GM12878 (cell line): ENCODE measurements around the gene PRKCB. TPM values are rescaled to one million over a fixed set of nuclear protein-coding genes. Genes with fewer than 3 reads are reported as not detected.

ENCODE experiments used
- ATAC-seq: fragments of 200-7000 bp; cut with Tn5 transposase; 3 replicates; pipeline ENCODE4 v1.9.1; 2020; ENCODE audit warnings: mild to moderate bottlenecking, moderate library complexity
- BruUV-seq: library from RNA; stranded (reverse); fragments of 400-500 nt; replicated peaks from 2 replicates; lab custom pipeline; 2021; lab: Mats Ljungman, UMichigan
- CTCF ChIA-PET: fragments of 300-600 bp; sonication (Branson Sonifier 250); formaldehyde crosslinking; extraction: SDS; loops from one replicate; lab custom pipeline; 2021; ENCODE audit warnings: inconsistent platforms; lab: Yijun Ruan, JAX
- POLR2A ChIA-PET: fragments of 350-600 bp; formaldehyde crosslinking; extraction: SDS; loops from one replicate; lab custom pipeline; 2021; ENCODE audit warnings: inconsistent platforms; lab: Charles Lee
- RAD21 ChIA-PET: fragments of 300-600 bp; sonication (Branson Sonifier 250); formaldehyde crosslinking; loops from one replicate; lab custom pipeline; 2023; ENCODE audit warnings: antibody characterized with exemption; ENCODE audit not compliant: unreplicated experiment; lab: Charles Lee
- SMC1A ChIA-PET: fragments of 300-600 bp; sonication (Branson Sonifier 250); formaldehyde crosslinking; loops from one replicate; lab custom pipeline; 2023; ENCODE audit not compliant: unreplicated experiment, uncharacterized antibody; lab: Charles Lee
- DNase-seq: peaks from one replicate; pipeline ENCODE4 v3.0.0-alpha.2; 2011; ENCODE audit warnings: low read depth, low spot score
- FAIRE-seq: peaks from 3 replicates; lab custom pipeline; 2011; peaks lifted over from hg19 to GRCh38; lab: Jason Lieb, UNC
- H2AFZ ChIP-seq: 2 replicates; pipeline ENCODE4 v1.6.0; 2011; ENCODE audit warnings: low read depth, low read length, control low read depth; ENCODE audit not compliant: control insufficient read depth
- H3K27ac ChIP-seq: 2 replicates; pipeline ENCODE4 v1.5.1; 2011; ENCODE audit warnings: control low read depth; ENCODE audit not compliant: control insufficient read depth, insufficient read depth
- H3K27me3 ChIP-seq, 2 experiments: replicated peaks in 1 of 2; 2 replicates each; pipeline versions ENCODE4 v1.6.0 to v1.6.1; 2011; ENCODE audit warnings: low read length in 1 of 2; ENCODE audit not compliant: control insufficient read depth in 2 of 2, insufficient read depth in 2 of 2
- H3K36me3 ChIP-seq, 2 experiments: 2 replicates each; pipeline ENCODE4 v1.5.1; 2011; ENCODE audit warnings: low read length in 1 of 2; ENCODE audit not compliant: control insufficient read depth in 2 of 2, insufficient read depth in 2 of 2
- H3K4me1 ChIP-seq: 2 replicates; pipeline ENCODE4 v1.6.1; 2011; ENCODE audit warnings: mild to moderate bottlenecking, low read length, moderate library complexity, mixed read lengths; ENCODE audit not compliant: control insufficient read depth, insufficient read depth
- H3K4me2 ChIP-seq: 2 replicates; pipeline ENCODE4 v1.6.0; 2011; ENCODE audit warnings: control low read depth; ENCODE audit not compliant: control insufficient read depth, insufficient read depth
- H3K4me3 ChIP-seq: fragments of 200-600 bp; sonication (generic); 2 replicates; pipeline ENCODE4 v1.5.1; 2016
- H3K79me2 ChIP-seq: 2 replicates; pipeline ENCODE4 v1.6.0; 2011; ENCODE audit warnings: low read length; ENCODE audit not compliant: control insufficient read depth, insufficient read depth
- H3K9ac ChIP-seq: 2 replicates; pipeline ENCODE4 v1.8.0; 2011; ENCODE audit warnings: low read length, control low read depth, mixed read lengths; ENCODE audit not compliant: control insufficient read depth, insufficient read depth
- H3K9me3 ChIP-seq: replicated peaks from 3 replicates; pipeline ENCODE4 v1.5.1; 2011; ENCODE audit warnings: mild to moderate bottlenecking, low read length; ENCODE audit not compliant: control insufficient read depth, insufficient read depth
- H4K20me1 ChIP-seq: 2 replicates; pipeline ENCODE4 v1.6.0; 2011; ENCODE audit not compliant: control insufficient read depth, insufficient read depth
- FOS ChIP-seq: IDR thresholded peaks from 3 replicates; pipeline ENCODE4 v1.6.1; 2011; ENCODE audit warnings: borderline replicate concordance; ENCODE audit not compliant: insufficient read length; ENCODE audit errors: extremely low read depth
- HDAC6 ChIP-seq: fragments of 200-600 bp; sonication (generic); IDR thresholded peaks from one replicate; pipeline ENCODE4 v1.8.0; 2017; ENCODE audit warnings: antibody characterized with exemption; ENCODE audit not compliant: unreplicated experiment
- PAX5 ChIP-seq: IDR thresholded peaks from 2 replicates; pipeline ENCODE4 v1.6.1; 2011; ENCODE audit warnings: low read depth, low read length, borderline replicate concordance
- POLR2A ChIP-seq: IDR thresholded peaks from 2 replicates; pipeline ENCODE4 v1.6.1; 2011; ENCODE audit warnings: low read depth, mild to moderate bottlenecking, low read length
- RAD51 ChIP-seq: fragments of 450-650 bp; IDR thresholded peaks from 2 replicates; pipeline ENCODE4 v1.6.1; 2016; ENCODE audit warnings: moderate library complexity, mild to moderate bottlenecking, inconsistent platforms
- RELA ChIP-seq: fragments of 450-650 bp; IDR thresholded peaks from 2 replicates; pipeline ENCODE4 v1.8.0; 2014; ENCODE audit warnings: borderline replicate concordance; ENCODE audit not compliant: partially characterized antibody
- SIN3A ChIP-seq: IDR thresholded peaks from 2 replicates; pipeline ENCODE4 v1.6.1; 2012; ENCODE audit warnings: low read depth, low read length, improper control_type of control experiment
- SRF ChIP-seq, 2 experiments: IDR thresholded peaks; 2 replicates each; pipeline ENCODE4 v1.6.1; 2011; ENCODE audit warnings: low read depth in 2 of 2, low read length in 2 of 2, mild to moderate bottlenecking in 1 of 2, moderate library complexity in 1 of 2
- TBL1XR1 ChIP-seq: IDR thresholded peaks from 2 replicates; pipeline ENCODE4 v1.6.1; 2012; ENCODE audit warnings: low read depth, low read length, improper control_type of control experiment
- ZNF622 ChIP-seq: fragments of 450-650 bp; IDR thresholded peaks from 2 replicates; pipeline ENCODE4 v1.6.1; 2017; ENCODE audit warnings: mild to moderate bottlenecking, inconsistent platforms
- WGBS: methylation state at CpG from one replicate; pipeline ENCODE4 v1.1.6; 2016; ENCODE audit warnings: low lambda C conversion rate; ENCODE audit not compliant: insufficient replicate concordance, insufficient coverage; ENCODE audit errors: missing lambda C conversion rate; 5-methylcytosine and 5-hydroxymethylcytosine counted together
- in situ Hi-C: fragments of 300-500 bp; cut with MboI; formaldehyde crosslinking; loops from 9 replicates; pipeline ENCODE4 v1.14.3; 2018; ENCODE audit warnings: mixed read lengths
- intact Hi-C: fragments of 100-400 bp; cut with micrococcal nuclease; formaldehyde crosslinking; loops from one replicate; pipeline ENCODE4 v1.14.2; 2022; ENCODE audit not compliant: unreplicated experiment
- polyA plus RNA-seq, 11 experiments: library from polyadenylated mRNA; depleted of rRNA in 4 of 11; unstranded in 6 of 11; stranded (reverse) in 5 of 11; fragments of >200 nt; fragmentation: Nextera tagmentation in 4 of 11; fragmentation: Illumina TruSeq in 1 of 11; extraction: Ambion mirVana in 4 of 11; extraction: Trizol in 1 of 11; gene quantifications; 1 replicate in 1 of 11; 2 replicates in 10 of 11; pipeline versions ENCODE4 v1.2.1 to v1.2.3, GENCODE V29; 2011 to 2016; ENCODE audit warnings: inconsistent platforms in 2 of 11, missing spikeins in 2 of 11, low read depth in 1 of 11
- total RNA-seq, 4 experiments: library from RNA; depleted of rRNA in 3 of 4; stranded (reverse); fragments of >200 nt in 3 of 4; fragmentation: Illumina TruSeq in 1 of 4; extraction: Trizol in 1 of 4; gene quantifications; 2 replicates each; pipeline versions ENCODE4 v1.2.1 to v1.2.3, GENCODE V29; 2013 to 2021
- TF ChIP-seq, protein P1 (sequence below): fragments of 450-650 bp; IDR thresholded peaks from 2 replicates; pipeline ENCODE4 v1.6.1; 2014; ENCODE audit warnings: mild to moderate bottlenecking
- TF ChIP-seq, protein P2 (sequence below): IDR thresholded peaks from 2 replicates; pipeline ENCODE4 v1.6.1; 2011; ENCODE audit warnings: borderline replicate concordance, low read depth, mild to moderate bottlenecking, moderate library complexity, low read length; ENCODE audit not compliant: insufficient read depth, poor library complexity, severe bottlenecking
- TF ChIP-seq, protein P3 (sequence below): IDR thresholded peaks from 2 replicates; pipeline ENCODE4 v1.6.1; 2012; ENCODE audit warnings: improper control_type of control experiment, low read depth, low read length; ENCODE audit not compliant: insufficient replicate concordance
- TF ChIP-seq, protein P4 (sequence below): fragments of 450-650 bp; IDR thresholded peaks from 2 replicates; pipeline ENCODE4 v1.6.1; 2017; ENCODE audit warnings: antibody characterized with exemption, mild to moderate bottlenecking, moderate library complexity

The PRKCB gene
- total and polyA plus RNA-seq, 10 of the 15 experiments (the other 5 are each of a cell fraction or from before 2014, with no cell fraction given) = 21.4 to 158 (median 97.3) TPM

DNA sequence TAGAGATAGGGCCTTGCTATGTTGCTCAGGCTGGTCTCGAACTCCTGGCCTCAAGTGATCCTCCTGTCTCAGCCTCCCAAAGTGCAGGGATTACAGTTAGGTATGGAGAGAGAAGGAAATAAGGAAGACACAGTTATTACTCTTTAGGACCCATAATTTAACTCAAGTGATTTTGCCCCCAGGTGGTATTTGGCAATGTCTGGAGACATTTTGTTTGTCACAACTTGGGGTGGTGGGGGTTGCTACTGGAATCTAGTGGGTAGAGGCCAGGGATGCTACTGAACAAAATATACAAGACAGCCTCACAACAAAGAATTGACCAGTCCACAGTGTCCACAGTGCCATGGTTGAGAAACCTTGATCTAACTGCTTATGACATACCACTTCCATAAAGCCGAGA, 64.1 kb downstream of the PRKCB start:
- FAIRE-seq (no peak), ATAC-seq (no peak), DNase-seq (no peak)
- ChIA-PET SMC1A (no interaction called here), RAD21 (no interaction called here), POLR2A (interaction anchor here (0.6 to 0.7 kb wide), 2 partner anchors 18 to 92 kb away, joined by 3 to 4 read pairs; no protein-coding TSS in a partner anchor), CTCF (no interaction called here)
- Histone ChIP-seq H4K20me1 (peaks cover 3% of the 10 kb centered on the region), H2AFZ (no peak overlapping the region), H3K79me2 (peaks cover 61% of the 10 kb centered on the region), H3K9me3 (no peaks in the 10 kb centered on the region), H3K4me3 (no peak overlapping the region), H3K36me3 (peaks cover 0 to 17% of the 10 kb centered on the region in 2 experiments; a peak in 2 of 4 replicates), H3K27me3 (no peaks in the 10 kb centered on the region), H3K27ac (no peak overlapping the region), H3K4me1 (peaks cover 17% of the 10 kb centered on the region), H3K9ac (no peak overlapping the region), H3K4me2 (no peak overlapping the region)
- WGBS = 98% methylated on average over 2 of the region's 2 CpGs
- TF ChIP-seq, protein P1, sequence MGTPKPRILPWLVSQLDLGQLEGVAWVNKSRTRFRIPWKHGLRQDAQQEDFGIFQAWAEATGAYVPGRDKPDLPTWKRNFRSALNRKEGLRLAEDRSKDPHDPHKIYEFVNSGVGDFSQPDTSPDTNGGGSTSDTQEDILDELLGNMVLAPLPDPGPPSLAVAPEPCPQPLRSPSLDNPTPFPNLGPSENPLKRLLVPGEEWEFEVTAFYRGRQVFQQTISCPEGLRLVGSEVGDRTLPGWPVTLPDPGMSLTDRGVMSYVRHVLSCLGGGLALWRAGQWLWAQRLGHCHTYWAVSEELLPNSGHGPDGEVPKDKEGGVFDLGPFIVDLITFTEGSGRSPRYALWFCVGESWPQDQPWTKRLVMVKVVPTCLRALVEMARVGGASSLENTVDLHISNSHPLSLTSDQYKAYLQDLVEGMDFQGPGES = no peak
- no peak for TF ChIP-seq PAX5
- no peak for TF ChIP-seq TBL1XR1
- no peak for TF ChIP-seq SIN3A
- TF ChIP-seq ZNF622 = no peak
- no peak for TF ChIP-seq RELA
- no peak for TF ChIP-seq SRF (IDR thresholded peaks at IDR 0.05; ENCODE audit: low read depth in 2 of 2, low read length in 2 of 2)
- TF ChIP-seq RAD51 = no peak
- TF ChIP-seq FOS = no peak
- TF ChIP-seq, protein P2, sequence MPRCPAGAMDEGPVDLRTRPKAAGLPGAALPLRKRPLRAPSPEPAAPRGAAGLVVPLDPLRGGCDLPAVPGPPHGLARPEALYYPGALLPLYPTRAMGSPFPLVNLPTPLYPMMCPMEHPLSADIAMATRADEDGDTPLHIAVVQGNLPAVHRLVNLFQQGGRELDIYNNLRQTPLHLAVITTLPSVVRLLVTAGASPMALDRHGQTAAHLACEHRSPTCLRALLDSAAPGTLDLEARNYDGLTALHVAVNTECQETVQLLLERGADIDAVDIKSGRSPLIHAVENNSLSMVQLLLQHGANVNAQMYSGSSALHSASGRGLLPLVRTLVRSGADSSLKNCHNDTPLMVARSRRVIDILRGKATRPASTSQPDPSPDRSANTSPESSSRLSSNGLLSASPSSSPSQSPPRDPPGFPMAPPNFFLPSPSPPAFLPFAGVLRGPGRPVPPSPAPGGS = no peak
- TF ChIP-seq HDAC6 = no peak
- TF ChIP-seq, protein P3, sequence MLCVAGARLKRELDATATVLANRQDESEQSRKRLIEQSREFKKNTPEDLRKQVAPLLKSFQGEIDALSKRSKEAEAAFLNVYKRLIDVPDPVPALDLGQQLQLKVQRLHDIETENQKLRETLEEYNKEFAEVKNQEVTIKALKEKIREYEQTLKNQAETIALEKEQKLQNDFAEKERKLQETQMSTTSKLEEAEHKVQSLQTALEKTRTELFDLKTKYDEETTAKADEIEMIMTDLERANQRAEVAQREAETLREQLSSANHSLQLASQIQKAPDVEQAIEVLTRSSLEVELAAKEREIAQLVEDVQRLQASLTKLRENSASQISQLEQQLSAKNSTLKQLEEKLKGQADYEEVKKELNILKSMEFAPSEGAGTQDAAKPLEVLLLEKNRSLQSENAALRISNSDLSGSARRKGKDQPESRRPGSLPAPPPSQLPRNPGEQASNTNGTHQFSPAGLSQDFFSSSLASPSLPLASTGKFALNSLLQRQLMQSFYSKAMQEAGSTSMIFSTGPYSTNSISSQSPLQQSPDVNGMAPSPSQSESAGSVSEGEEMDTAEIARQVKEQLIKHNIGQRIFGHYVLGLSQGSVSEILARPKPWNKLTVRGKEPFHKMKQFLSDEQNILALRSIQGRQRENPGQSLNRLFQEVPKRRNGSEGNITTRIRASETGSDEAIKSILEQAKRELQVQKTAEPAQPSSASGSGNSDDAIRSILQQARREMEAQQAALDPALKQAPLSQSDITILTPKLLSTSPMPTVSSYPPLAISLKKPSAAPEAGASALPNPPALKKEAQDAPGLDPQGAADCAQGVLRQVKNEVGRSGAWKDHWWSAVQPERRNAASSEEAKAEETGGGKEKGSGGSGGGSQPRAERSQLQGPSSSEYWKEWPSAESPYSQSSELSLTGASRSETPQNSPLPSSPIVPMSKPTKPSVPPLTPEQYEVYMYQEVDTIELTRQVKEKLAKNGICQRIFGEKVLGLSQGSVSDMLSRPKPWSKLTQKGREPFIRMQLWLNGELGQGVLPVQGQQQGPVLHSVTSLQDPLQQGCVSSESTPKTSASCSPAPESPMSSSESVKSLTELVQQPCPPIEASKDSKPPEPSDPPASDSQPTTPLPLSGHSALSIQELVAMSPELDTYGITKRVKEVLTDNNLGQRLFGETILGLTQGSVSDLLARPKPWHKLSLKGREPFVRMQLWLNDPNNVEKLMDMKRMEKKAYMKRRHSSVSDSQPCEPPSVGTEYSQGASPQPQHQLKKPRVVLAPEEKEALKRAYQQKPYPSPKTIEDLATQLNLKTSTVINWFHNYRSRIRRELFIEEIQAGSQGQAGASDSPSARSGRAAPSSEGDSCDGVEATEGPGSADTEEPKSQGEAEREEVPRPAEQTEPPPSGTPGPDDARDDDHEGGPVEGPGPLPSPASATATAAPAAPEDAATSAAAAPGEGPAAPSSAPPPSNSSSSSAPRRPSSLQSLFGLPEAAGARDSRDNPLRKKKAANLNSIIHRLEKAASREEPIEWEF = no peak
- TF ChIP-seq, protein P4, sequence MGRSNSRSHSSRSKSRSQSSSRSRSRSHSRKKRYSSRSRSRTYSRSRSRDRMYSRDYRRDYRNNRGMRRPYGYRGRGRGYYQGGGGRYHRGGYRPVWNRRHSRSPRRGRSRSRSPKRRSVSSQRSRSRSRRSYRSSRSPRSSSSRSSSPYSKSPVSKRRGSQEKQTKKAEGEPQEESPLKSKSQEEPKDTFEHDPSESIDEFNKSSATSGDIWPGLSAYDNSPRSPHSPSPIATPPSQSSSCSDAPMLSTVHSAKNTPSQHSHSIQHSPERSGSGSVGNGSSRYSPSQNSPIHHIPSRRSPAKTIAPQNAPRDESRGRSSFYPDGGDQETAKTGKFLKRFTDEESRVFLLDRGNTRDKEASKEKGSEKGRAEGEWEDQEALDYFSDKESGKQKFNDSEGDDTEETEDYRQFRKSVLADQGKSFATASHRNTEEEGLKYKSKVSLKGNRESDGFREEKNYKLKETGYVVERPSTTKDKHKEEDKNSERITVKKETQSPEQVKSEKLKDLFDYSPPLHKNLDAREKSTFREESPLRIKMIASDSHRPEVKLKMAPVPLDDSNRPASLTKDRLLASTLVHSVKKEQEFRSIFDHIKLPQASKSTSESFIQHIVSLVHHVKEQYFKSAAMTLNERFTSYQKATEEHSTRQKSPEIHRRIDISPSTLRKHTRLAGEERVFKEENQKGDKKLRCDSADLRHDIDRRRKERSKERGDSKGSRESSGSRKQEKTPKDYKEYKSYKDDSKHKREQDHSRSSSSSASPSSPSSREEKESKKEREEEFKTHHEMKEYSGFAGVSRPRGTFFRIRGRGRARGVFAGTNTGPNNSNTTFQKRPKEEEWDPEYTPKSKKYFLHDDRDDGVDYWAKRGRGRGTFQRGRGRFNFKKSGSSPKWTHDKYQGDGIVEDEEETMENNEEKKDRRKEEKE = no peak
- TF ChIP-seq POLR2A = no peak
- intact Hi-C loops (loop anchor here (5.0 kb wide), 1 partner anchor 98 kb away; no protein-coding TSS in a partner anchor), in situ Hi-C loops (no loop called here)
- BruUV-seq = no TSS peak
